ENCODE data around the gene CISD3.

- TF ChIP-seq CTCF (IDR thresholded peaks at IDR 0.05; ENCODE audit: low read length) (no peak), EZH2 (IDR thresholded peaks at IDR 0.05; ENCODE audit: borderline replicate concordance, low read length) (no peak)
Observed at GRCh38 chr17:38704606-38705522, 25.3 kb upstream of the CISD3 start, which contains the start of gene MLLT6.

Measured in OCI-LY1 (cell line).